HCT116 (cell line): ENCODE measurements around the gene SLC5A3. TPM values are rescaled to one million over a fixed set of nuclear protein-coding genes. Genes with fewer than 3 reads are reported as not detected.

Experiments
- ATAC-seq: fragments of 200-7000 bp; cut with Tn5 transposase; 2 replicates; pipeline ENCODE4 v1.9.1; 2020; ENCODE audit warnings: mild to moderate bottlenecking, moderate library complexity
- BruUV-seq: library from RNA; stranded (reverse); fragments of 400-500 nt; replicated peaks from 2 replicates; lab custom pipeline; 2021; lab: Mats Ljungman, UMichigan
- CTCF ChIA-PET: fragments of 300-600 bp; sonication (Branson Sonifier 250); formaldehyde crosslinking; loops from one replicate; lab custom pipeline; 2021; ENCODE audit warnings: antibody characterized with exemption; lab: Charles Lee
- POLR2A ChIA-PET: fragments of 300-600, 350-600 bp; sonication (Branson Sonifier 250); formaldehyde crosslinking; loops from one replicate; lab custom pipeline; 2021; ENCODE audit warnings: antibody characterized with exemption; lab: Charles Lee
- RAD21 ChIA-PET, 2 experiments: fragments of 300-600 bp; sonication (Branson Sonifier 250); formaldehyde crosslinking; loops; one replicate each; lab custom pipeline; 2023; ENCODE audit warnings: low total read pairs in 2 of 2; ENCODE audit not compliant: uncharacterized antibody in 2 of 2, unreplicated experiment in 2 of 2, low non-redundant PET in 1 of 2; lab: Charles Lee
- DNase-seq: peaks from one replicate; pipeline ENCODE4 v3.0.0-alpha.2; 2010; ENCODE audit warnings: low read depth, low spot score
- H2AFZ ChIP-seq: fragments of 200-600 bp; shearing (Covaris generic), sonication (generic); 2 replicates; pipeline ENCODE4 v1.6.1; 2017; ENCODE audit warnings: low read depth, mixed run types, mixed read lengths, antibody characterized with exemption, low read length; ENCODE audit not compliant: poor library complexity, severe bottlenecking
- H3K27ac ChIP-seq: 2 replicates; pipeline ENCODE4 v1.5.1; 2012; ENCODE audit warnings: low read depth, low read length
- H3K27me3 ChIP-seq: fragments of 200-600 bp; sonication (generic); 2 replicates; pipeline ENCODE4 v1.6.1; 2016; ENCODE audit warnings: mixed run types, low read length, mixed read lengths; ENCODE audit not compliant: insufficient read depth
- H3K36me3 ChIP-seq, 2 experiments: fragments of 200-500 bp in 1 of 2; fragments of 200-600 bp in 1 of 2; sonication (Bioruptor generic) in 1 of 2; sonication (generic) in 1 of 2; 2 replicates each; pipeline versions ENCODE4 v1.5.1 to v1.6.1; 2014 to 2016; ENCODE audit warnings: low read length in 2 of 2, inconsistent platforms in 1 of 2, mixed read lengths in 1 of 2, mixed run types in 1 of 2; ENCODE audit not compliant: insufficient read depth in 2 of 2, control insufficient read depth in 1 of 2
- H3K4me1 ChIP-seq, 2 experiments: fragments of 200-600 bp in 1 of 2; sonication (generic) in 1 of 2; 2 replicates each; pipeline versions ENCODE4 v1.5.1 to v1.6.1; 2012 to 2017; ENCODE audit warnings: low read length in 2 of 2, inconsistent platforms in 1 of 2, mild to moderate bottlenecking in 1 of 2, mixed read lengths in 1 of 2, mixed run types in 1 of 2, moderate library complexity in 1 of 2; ENCODE audit not compliant: insufficient read depth in 2 of 2, control insufficient read depth in 1 of 2
- H3K4me2 ChIP-seq: fragments of 200-600 bp; sonication (generic); 2 replicates; pipeline ENCODE4 v1.6.1; 2017; ENCODE audit warnings: mixed run types, low read length, mixed read lengths
- H3K4me3 ChIP-seq, 2 experiments: fragments of 200-600 bp in 1 of 2; sonication (generic) in 1 of 2; replicated peaks in 1 of 2; 2 replicates each; pipeline ENCODE4 v1.5.1; 2011 to 2016; ENCODE audit warnings: low read length in 2 of 2, control low read depth in 1 of 2, low read depth in 1 of 2, mild to moderate bottlenecking in 1 of 2, mixed read lengths in 1 of 2, mixed run types in 1 of 2
- H3K79me2 ChIP-seq: fragments of 200-600 bp; sonication (generic); 2 replicates; pipeline ENCODE4 v1.6.1; 2017; ENCODE audit warnings: mild to moderate bottlenecking, mixed run types, low read length, moderate library complexity, mixed read lengths; ENCODE audit not compliant: insufficient read depth
- H3K9ac ChIP-seq: fragments of 200-600 bp; sonication (generic); 2 replicates; pipeline ENCODE4 v1.6.1; 2016; ENCODE audit warnings: low read length, mixed read lengths
- H3K9me2 ChIP-seq: fragments of 200-600 bp; sonication (generic), shearing (Covaris generic); 2 replicates; pipeline ENCODE4 v1.6.1; 2017; ENCODE audit warnings: mixed run types, mild to moderate bottlenecking, moderate library complexity; ENCODE audit not compliant: insufficient read depth
- H3K9me3 ChIP-seq, 2 experiments: fragments of 200-500 bp in 1 of 2; fragments of 200-600 bp in 1 of 2; sonication (Bioruptor generic) in 1 of 2; sonication (generic) in 1 of 2; 2 replicates each; pipeline ENCODE4 v1.6.1; 2014 to 2017; ENCODE audit warnings: low read length in 2 of 2, mixed read lengths in 2 of 2, inconsistent platforms in 1 of 2, low read depth in 1 of 2, mild to moderate bottlenecking in 1 of 2, mixed run types in 1 of 2, moderate library complexity in 1 of 2; ENCODE audit not compliant: control insufficient read depth in 1 of 2, insufficient read depth in 1 of 2
- H4K20me1 ChIP-seq: fragments of 200-600 bp; sonication (generic), shearing (Covaris generic); 2 replicates; pipeline ENCODE4 v1.6.1; 2017; ENCODE audit warnings: mixed run types, mild to moderate bottlenecking, moderate library complexity; ENCODE audit not compliant: insufficient read depth
- CEBPB ChIP-seq: IDR thresholded peaks from 2 replicates; pipeline ENCODE4 v1.6.1; 2012; ENCODE audit warnings: low read depth
- EGR1 ChIP-seq: IDR thresholded peaks from 2 replicates; pipeline ENCODE4 v1.6.1; 2012; ENCODE audit warnings: low read depth
- EZH2 ChIP-seq: fragments of 200-600 bp; sonication (generic); IDR thresholded peaks from 2 replicates; pipeline ENCODE4 v1.6.1; 2017; ENCODE audit warnings: antibody characterized with exemption, mixed run types
- JUND ChIP-seq: IDR thresholded peaks from 2 replicates; pipeline ENCODE4 v1.6.1; 2012
- MAX ChIP-seq: IDR thresholded peaks from 2 replicates; pipeline ENCODE4 v1.6.1; 2012
- POLR2A ChIP-seq: IDR thresholded peaks from 2 replicates; pipeline ENCODE4 v1.7.0; 2011; ENCODE audit warnings: borderline replicate concordance; ENCODE audit not compliant: insufficient read depth, insufficient read length; ENCODE audit errors: extremely low read depth
- RAD21 ChIP-seq: IDR thresholded peaks from 2 replicates; pipeline ENCODE4 v1.6.1; 2012; ENCODE audit warnings: low read depth, mild to moderate bottlenecking
- SIN3A ChIP-seq: IDR thresholded peaks from 2 replicates; pipeline ENCODE4 v1.6.1; 2012; ENCODE audit warnings: low read depth
- SP1 ChIP-seq: IDR thresholded peaks from 2 replicates; pipeline ENCODE4 v1.6.1; 2012; ENCODE audit warnings: low read depth
- SRF ChIP-seq: IDR thresholded peaks from 2 replicates; pipeline ENCODE4 v1.6.1; 2012; ENCODE audit warnings: low read depth
- intact Hi-C: fragments of 100-400 bp; cut with micrococcal nuclease; formaldehyde crosslinking; loops from 2 replicates; pipeline ENCODE4 v1.10.0; 2022
- total RNA-seq: library from RNA; stranded (reverse); gene quantifications from one replicate; pipeline ENCODE4 v1.2.1, GENCODE V29; 2021; ENCODE audit not compliant: unreplicated experiment
- TF ChIP-seq, protein P1 (sequence below): IDR thresholded peaks from 2 replicates; pipeline ENCODE4 v1.6.1; 2012; ENCODE audit warnings: low read depth
- TF ChIP-seq, protein P2 (sequence below): IDR thresholded peaks from 2 replicates; pipeline ENCODE4 v1.6.1; 2011; ENCODE audit warnings: mild to moderate bottlenecking, low read length, moderate library complexity; ENCODE audit not compliant: insufficient replicate concordance; ENCODE audit errors: extremely low read depth
- TF ChIP-seq, protein P3 (sequence below), 3 experiments: fragments of 200-600 bp in 1 of 3; sonication (generic) in 1 of 3; IDR thresholded peaks in 2 of 3; conservative IDR thresholded peaks in 1 of 3; 2 replicates each; pipeline ENCODE4 v1.5.1; 2012 to 2017; ENCODE audit warnings: low read depth in 2 of 3, low read length in 2 of 3, antibody characterized with exemption in 1 of 3, borderline replicate concordance in 1 of 3, control low read depth in 1 of 3, mild to moderate bottlenecking in 1 of 3, mixed read lengths in 1 of 3, mixed run types in 1 of 3, moderate library complexity in 1 of 3; ENCODE audit not compliant: insufficient read depth in 1 of 3

The SLC5A3 gene
- total RNA-seq, 1 experiment from 2014 or later = 11.8 TPM

- TF ChIP-seq, protein P1, sequence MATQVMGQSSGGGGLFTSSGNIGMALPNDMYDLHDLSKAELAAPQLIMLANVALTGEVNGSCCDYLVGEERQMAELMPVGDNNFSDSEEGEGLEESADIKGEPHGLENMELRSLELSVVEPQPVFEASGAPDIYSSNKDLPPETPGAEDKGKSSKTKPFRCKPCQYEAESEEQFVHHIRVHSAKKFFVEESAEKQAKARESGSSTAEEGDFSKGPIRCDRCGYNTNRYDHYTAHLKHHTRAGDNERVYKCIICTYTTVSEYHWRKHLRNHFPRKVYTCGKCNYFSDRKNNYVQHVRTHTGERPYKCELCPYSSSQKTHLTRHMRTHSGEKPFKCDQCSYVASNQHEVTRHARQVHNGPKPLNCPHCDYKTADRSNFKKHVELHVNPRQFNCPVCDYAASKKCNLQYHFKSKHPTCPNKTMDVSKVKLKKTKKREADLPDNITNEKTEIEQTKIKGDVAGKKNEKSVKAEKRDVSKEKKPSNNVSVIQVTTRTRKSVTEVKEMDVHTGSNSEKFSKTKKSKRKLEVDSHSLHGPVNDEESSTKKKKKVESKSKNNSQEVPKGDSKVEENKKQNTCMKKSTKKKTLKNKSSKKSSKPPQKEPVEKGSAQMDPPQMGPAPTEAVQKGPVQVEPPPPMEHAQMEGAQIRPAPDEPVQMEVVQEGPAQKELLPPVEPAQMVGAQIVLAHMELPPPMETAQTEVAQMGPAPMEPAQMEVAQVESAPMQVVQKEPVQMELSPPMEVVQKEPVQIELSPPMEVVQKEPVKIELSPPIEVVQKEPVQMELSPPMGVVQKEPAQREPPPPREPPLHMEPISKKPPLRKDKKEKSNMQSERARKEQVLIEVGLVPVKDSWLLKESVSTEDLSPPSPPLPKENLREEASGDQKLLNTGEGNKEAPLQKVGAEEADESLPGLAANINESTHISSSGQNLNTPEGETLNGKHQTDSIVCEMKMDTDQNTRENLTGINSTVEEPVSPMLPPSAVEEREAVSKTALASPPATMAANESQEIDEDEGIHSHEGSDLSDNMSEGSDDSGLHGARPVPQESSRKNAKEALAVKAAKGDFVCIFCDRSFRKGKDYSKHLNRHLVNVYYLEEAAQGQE = no peak
These were observed 32.7 kb downstream of the SLC5A3 start (continued) for GRCh38 chr21:34105947-34106541.

GRCh38 chr21:34107606-34108005 lies 34.2 kb downstream of the SLC5A3 start:
- Histone ChIP-seq H3K27me3 (no peaks in the 10 kb centered on the region), H3K27ac (no peak overlapping the region), H3K79me2 (peaks cover 58% of the 10 kb centered on the region), H3K4me3 (no peak overlapping the region), H3K36me3 (no peaks in the 10 kb centered on the region), H3K4me1 (no peaks in the 10 kb centered on the region), H4K20me1 (0 out of 2 replicates have a peak, but pooled peaks cover 7% of the 10 kb centered on the region), H3K9me3 (no peaks in the 10 kb centered on the region), H3K9me2 (no peaks in the 10 kb centered on the region), H3K9ac (no peak overlapping the region), H2AFZ (no peak overlapping the region), H3K4me2 (no peak overlapping the region)
- ChIA-PET RAD21 (no interaction called here), POLR2A (no interaction called here), CTCF (no interaction called here)
- ATAC-seq (no peak), DNase-seq (no peak)
- BruUV-seq = no TSS peak
- intact Hi-C loops = no loop called here
- no peak for TF ChIP-seq MAX
- TF ChIP-seq SRF = no peak
- TF ChIP-seq, protein P2, sequence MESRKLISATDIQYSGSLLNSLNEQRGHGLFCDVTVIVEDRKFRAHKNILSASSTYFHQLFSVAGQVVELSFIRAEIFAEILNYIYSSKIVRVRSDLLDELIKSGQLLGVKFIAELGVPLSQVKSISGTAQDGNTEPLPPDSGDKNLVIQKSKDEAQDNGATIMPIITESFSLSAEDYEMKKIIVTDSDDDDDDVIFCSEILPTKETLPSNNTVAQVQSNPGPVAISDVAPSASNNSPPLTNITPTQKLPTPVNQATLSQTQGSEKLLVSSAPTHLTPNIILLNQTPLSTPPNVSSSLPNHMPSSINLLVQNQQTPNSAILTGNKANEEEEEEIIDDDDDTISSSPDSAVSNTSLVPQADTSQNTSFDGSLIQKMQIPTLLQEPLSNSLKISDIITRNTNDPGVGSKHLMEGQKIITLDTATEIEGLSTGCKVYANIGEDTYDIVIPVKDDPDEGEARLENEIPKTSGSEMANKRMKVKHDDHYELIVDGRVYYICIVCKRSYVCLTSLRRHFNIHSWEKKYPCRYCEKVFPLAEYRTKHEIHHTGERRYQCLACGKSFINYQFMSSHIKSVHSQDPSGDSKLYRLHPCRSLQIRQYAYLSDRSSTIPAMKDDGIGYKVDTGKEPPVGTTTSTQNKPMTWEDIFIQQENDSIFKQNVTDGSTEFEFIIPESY = no peak
- no peak for TF ChIP-seq CEBPB
- TF ChIP-seq, protein P3, sequence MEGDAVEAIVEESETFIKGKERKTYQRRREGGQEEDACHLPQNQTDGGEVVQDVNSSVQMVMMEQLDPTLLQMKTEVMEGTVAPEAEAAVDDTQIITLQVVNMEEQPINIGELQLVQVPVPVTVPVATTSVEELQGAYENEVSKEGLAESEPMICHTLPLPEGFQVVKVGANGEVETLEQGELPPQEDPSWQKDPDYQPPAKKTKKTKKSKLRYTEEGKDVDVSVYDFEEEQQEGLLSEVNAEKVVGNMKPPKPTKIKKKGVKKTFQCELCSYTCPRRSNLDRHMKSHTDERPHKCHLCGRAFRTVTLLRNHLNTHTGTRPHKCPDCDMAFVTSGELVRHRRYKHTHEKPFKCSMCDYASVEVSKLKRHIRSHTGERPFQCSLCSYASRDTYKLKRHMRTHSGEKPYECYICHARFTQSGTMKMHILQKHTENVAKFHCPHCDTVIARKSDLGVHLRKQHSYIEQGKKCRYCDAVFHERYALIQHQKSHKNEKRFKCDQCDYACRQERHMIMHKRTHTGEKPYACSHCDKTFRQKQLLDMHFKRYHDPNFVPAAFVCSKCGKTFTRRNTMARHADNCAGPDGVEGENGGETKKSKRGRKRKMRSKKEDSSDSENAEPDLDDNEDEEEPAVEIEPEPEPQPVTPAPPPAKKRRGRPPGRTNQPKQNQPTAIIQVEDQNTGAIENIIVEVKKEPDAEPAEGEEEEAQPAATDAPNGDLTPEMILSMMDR (IDR thresholded peaks at IDR 0.05 in 2 of 3, conservative IDR thresholded peaks at IDR 0.05 in 1 of 3; ENCODE audit: borderline replicate concordance in 1 of 3, insufficient read depth in 1 of 3, low read depth in 2 of 3, low read length in 2 of 3) = no peak
- TF ChIP-seq RAD21 = no peak
- no peak for TF ChIP-seq JUND
- TF ChIP-seq, protein P1 = no peak
- TF ChIP-seq SIN3A = no peak
- TF ChIP-seq POLR2A = no peak
- no peak for TF ChIP-seq EZH2
- no peak for TF ChIP-seq SP1
- TF ChIP-seq EGR1 = no peak
